ENCODE data around the gene SLC9A8. TPM values are rescaled to one million over a fixed set of nuclear protein-coding genes. Genes with fewer than 3 reads are reported as not detected.
"Not testable (repeated sequence)": the region's sequence is repeated elsewhere in the genome, so short reads cannot be mapped to it uniquely, and the experiment has no call there.

SLC9A8 gene
- total RNA-seq, 1 experiment from 2014 or later: 6.7 TPM

DNA sequence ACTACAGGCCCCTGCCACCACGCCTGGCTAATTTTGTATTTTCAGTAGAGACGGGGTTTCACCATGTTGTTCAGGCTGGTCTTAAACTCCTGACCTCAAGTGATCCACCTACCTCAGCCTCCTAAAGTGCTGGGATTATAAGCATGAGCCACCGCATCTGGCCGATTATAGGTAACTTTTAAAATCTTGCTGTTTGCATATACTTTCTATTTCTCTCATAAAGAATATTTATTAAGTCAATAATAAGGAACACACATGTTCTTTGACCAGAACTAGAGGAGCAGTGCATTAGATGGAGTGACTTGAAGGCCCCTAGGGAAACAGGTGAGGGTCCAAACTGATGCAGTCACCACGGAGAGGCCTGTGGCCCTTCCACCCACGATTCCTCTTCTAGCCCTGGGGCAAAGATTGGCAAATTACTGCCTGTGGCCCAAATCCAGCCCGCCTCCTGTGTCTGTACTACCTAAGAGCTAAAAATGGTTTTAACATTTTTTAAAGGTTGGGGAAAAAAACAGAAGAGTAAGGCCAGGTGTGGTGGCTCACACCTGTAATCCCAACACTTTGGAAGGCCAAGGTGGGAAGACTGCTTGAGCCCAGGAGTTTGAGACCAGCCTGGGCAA is 83.0 kb downstream of the SLC9A8 start:
- RAD21 ChIA-PET (ENCODE audit: low non-redundant PET in 1 of 2, low total read pairs in 2 of 2, uncharacterized antibody in 2 of 2, unreplicated experiment in 2 of 2); ATAC-seq; H2AFZ ChIP-seq (ENCODE audit: low read depth, low read length, poor library complexity, severe bottlenecking); H4K20me1 ChIP-seq (ENCODE audit: insufficient read depth); H3K9me2 ChIP-seq (ENCODE audit: insufficient read depth); H3K4me3 ChIP-seq (replicated peaks in 1 of 2; ENCODE audit: low read depth in 1 of 2, low read length in 2 of 2); POLR2A ChIA-PET; H3K36me3 ChIP-seq (ENCODE audit: control insufficient read depth in 1 of 2, insufficient read depth in 2 of 2, low read length in 2 of 2); BruUV-seq (replicated peaks); CTCF ChIA-PET; DNase-seq (ENCODE audit: low read depth, low spot score); H3K9me3 ChIP-seq (ENCODE audit: control insufficient read depth in 1 of 2, insufficient read depth in 1 of 2, low read depth in 1 of 2, low read length in 2 of 2); H3K27ac ChIP-seq (ENCODE audit: low read depth, low read length); H3K4me2 ChIP-seq (ENCODE audit: low read length); H3K27me3 ChIP-seq (ENCODE audit: insufficient read depth, low read length); H3K79me2 ChIP-seq (ENCODE audit: insufficient read depth, low read length); intact Hi-C loops (cut with micrococcal nuclease); H3K9ac ChIP-seq (ENCODE audit: low read length); H3K4me1 ChIP-seq (ENCODE audit: control insufficient read depth in 1 of 2, insufficient read depth in 2 of 2, low read length in 2 of 2): not testable (repeated sequence)

DNA sequence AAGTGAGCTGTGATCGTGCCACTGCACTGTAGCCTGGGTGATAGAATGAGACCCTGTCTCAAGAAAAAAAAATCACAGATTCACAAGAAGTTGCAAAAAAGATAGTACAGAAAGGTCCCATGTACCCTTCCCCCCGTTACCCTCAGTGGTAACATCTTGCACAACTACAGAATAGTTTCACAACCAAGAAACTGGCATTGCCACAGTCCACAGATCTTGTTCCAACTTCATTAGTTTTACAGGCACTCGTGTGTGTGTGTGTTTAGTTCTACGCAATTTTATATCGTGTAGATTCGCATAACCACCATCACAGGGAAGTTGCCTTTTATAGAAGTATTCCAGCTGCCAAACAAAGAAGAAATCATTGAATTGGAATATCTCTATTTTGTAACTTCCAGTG is 83.6 kb downstream of the SLC9A8 start:
- no peak overlapping the region for H3K4me3 ChIP-seq (replicated peaks in 1 of 2; ENCODE audit: low read depth in 1 of 2, low read length in 2 of 2)
- no peaks in the 10 kb centered on the region for H3K27me3 ChIP-seq (ENCODE audit: insufficient read depth, low read length)
- no peaks in the 10 kb centered on the region for H3K4me1 ChIP-seq (ENCODE audit: control insufficient read depth in 1 of 2, insufficient read depth in 2 of 2, low read length in 2 of 2)
- no TSS peak for BruUV-seq (replicated peaks)
- H3K9me2 ChIP-seq (ENCODE audit: insufficient read depth): no peaks in the 10 kb centered on the region
- H4K20me1 ChIP-seq (ENCODE audit: insufficient read depth): no peaks in the 10 kb centered on the region
- H3K9me3 ChIP-seq (ENCODE audit: control insufficient read depth in 1 of 2, insufficient read depth in 1 of 2, low read depth in 1 of 2, low read length in 2 of 2): no peaks in the 10 kb centered on the region
- no peak overlapping the region for H2AFZ ChIP-seq (ENCODE audit: low read depth, low read length, poor library complexity, severe bottlenecking)
- H3K79me2 ChIP-seq (ENCODE audit: insufficient read depth, low read length): no peaks in the 10 kb centered on the region
- ATAC-seq: no peak
- H3K36me3 ChIP-seq (ENCODE audit: control insufficient read depth in 1 of 2, insufficient read depth in 2 of 2, low read length in 2 of 2): no peaks in the 10 kb centered on the region
- no peak overlapping the region for H3K4me2 ChIP-seq (ENCODE audit: low read length)
- CTCF ChIA-PET: interaction anchor here (1.1 kb wide), 1 partner anchor 8 kb away, joined by 3 read pairs; no protein-coding TSS in a partner anchor
- no peak for DNase-seq (ENCODE audit: low read depth, low spot score)
- RAD21 ChIA-PET (ENCODE audit: low non-redundant PET in 1 of 2, low total read pairs in 2 of 2, uncharacterized antibody in 2 of 2, unreplicated experiment in 2 of 2): no interaction called here
- no peak overlapping the region for H3K9ac ChIP-seq (ENCODE audit: low read length)
- intact Hi-C loops (cut with micrococcal nuclease): no loop called here
- TF ChIP-seq EZH2 (IDR thresholded peaks at IDR 0.05): no peak
- no peak for TF ChIP-seq SP1 (IDR thresholded peaks at IDR 0.05; ENCODE audit: low read depth)
- no peak overlapping the region for H3K27ac ChIP-seq (ENCODE audit: low read depth, low read length)
- POLR2A ChIA-PET: no interaction called here
